Gastrocnemius medialis (tissue), 4 donors: ENCODE data around the gene FNDC10.
"Not testable (repeated sequence)": the region's sequence is repeated elsewhere in the genome, so short reads cannot be mapped to it uniquely, and the experiment has no call there.

Source experiments
- CTCF ChIP-seq, 5 experiments: fragments of 450-650 bp in 3 of 5; fragments of 200-600 bp in 2 of 5; sonication (generic) in 2 of 5; IDR thresholded peaks in 4 of 5; conservative IDR thresholded peaks in 1 of 5; 1 replicate in 4 of 5; 2 replicates in 1 of 5; pipeline ENCODE4 v1.5.1; 2016 to 2019; ENCODE audit warnings: antibody characterized with exemption in 5 of 5, mild to moderate bottlenecking in 3 of 5, moderate library complexity in 3 of 5
- POLR2A ChIP-seq, 2 donors: fragments of 450-650 bp; IDR thresholded peaks; one replicate each; pipeline ENCODE4 v1.6.1; 2017; ENCODE audit warnings: antibody characterized with exemption in 2 of 2, mild to moderate bottlenecking in 2 of 2, moderate library complexity in 2 of 2

- not testable (repeated sequence) for TF ChIP-seq POLR2A (IDR thresholded peaks at IDR 0.05); CTCF (IDR thresholded peaks at IDR 0.05 in 4 of 5, conservative IDR thresholded peaks at IDR 0.05 in 1 of 5)
Measured at GRCh38 chr1:1648265-1648664, 48.3 kb upstream of the FNDC10 start.
